Stimulated activated CD4-positive, alpha-beta T cell treated with anti-CD3 and anti-CD28 coated beads, Interleukin-15, amount 100 ng/mL, for 1 hour (primary cell): ENCODE results near the gene CEP112.
"Not testable (repeated sequence)": the region's sequence is repeated elsewhere in the genome, so short reads cannot be mapped to it uniquely, and the experiment has no call there.

Experiments used
- DNase-seq, 2 donors: peaks; one replicate each; pipeline ENCODE4 v3.0.0-alpha.2; 2020; ENCODE audit warnings: low read depth in 1 of 2, low spot score in 1 of 2

CEP112 gene

DNA sequence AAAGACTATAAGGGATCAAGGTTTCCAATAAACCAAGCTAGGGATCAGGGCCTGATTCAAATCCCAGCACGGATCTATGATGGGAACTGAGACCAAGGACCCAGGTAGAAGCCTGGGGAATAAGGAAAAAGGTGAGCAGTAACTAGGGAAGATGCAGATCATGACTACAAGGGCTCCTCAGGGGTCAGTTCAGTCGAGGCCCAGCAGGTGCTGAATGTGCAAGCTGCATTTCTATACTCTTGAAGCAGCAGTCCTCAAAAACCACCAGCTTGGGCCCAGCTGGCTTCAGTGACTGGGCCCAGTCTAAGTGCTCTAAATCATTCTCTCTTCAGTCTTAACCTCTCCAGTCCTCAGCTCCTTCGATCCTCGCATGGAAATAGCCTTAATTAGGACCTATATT is 401.7 kb downstream of the CEP112 start:
- DNase-seq: no peak

DNA sequence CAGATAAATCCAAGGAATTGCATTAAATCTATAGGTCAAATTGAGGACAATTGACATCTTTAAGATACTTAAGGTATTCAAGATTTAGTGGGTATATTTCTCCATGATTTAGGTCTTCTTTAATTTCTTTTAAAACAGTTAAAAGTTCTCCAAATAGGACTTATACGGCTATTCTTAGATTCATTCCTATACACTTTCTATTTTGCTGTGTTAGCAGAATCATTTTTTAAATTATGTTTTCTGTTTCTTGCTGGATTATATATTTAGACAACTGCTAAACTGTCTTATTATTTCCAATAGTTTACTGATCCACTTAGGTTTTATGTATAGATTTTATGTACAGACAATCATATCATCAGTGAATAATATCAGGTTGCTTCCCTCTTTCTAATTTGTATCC is 404.4 kb downstream of the CEP112 start:
- DNase-seq: no peak

DNA sequence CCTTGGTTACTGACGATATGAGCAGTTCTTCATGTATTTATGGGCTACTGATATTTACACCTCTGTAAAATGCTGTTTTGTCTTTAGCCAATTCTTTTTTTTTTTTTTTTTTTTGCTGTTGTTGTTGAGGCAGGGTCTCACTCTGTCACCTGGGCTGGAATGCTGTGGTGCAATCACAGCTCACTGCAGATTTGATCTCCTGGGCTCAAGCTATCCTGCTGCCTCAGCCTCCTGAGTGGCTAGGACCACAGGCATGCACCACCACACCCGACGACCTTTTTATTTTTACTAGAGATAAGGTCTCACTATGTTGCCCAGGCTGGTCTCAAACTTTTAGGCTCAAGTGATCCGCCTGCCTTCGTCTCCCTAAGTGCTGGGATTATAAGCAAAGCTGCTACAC is 405.5 kb downstream of the CEP112 start:
- DNase-seq: no peak

DNA sequence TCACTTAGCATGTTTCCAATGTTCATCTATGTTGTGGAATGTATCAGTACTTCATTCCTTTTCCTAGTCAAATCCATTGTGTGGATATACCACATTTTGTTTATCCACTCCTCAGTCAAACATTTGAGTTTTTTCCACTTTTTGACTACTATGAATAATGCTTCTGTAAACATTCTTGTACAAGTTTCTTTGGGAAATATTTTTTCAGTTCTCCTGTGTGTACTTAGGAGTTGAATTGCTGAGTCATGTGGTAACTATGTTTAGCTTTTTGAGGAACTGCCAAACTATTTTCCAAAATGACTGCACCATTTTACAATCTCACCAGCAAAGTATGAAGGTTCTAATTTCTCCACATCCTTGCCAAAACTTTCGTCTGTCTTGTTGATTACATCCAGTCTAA is 406.8 kb downstream of the CEP112 start:
- no peak for DNase-seq

DNA sequence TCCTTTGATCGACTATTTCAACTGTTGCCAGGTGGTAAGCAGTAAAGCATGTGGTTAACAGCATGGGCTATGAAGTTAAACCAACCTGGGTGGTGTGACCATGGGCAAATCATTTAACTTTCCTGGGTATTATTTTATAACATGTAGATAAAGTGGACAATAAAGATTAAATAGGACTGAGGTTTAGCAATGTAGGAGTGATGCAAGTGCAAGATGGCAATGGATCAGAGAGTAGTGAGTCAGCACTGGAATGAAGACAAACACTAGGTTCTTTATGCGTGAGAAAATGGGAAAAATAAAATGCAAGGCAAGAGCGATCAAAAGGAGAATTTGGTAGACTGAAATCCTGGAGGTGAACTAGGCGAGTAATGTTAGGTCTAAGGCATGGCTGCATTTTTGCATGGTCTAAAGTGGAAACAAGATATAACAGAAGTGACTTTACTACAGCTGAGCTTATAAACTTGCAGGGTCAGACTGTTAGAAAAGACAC is 408.0 kb downstream of the CEP112 start:
- DNase-seq: no peak

DNA sequence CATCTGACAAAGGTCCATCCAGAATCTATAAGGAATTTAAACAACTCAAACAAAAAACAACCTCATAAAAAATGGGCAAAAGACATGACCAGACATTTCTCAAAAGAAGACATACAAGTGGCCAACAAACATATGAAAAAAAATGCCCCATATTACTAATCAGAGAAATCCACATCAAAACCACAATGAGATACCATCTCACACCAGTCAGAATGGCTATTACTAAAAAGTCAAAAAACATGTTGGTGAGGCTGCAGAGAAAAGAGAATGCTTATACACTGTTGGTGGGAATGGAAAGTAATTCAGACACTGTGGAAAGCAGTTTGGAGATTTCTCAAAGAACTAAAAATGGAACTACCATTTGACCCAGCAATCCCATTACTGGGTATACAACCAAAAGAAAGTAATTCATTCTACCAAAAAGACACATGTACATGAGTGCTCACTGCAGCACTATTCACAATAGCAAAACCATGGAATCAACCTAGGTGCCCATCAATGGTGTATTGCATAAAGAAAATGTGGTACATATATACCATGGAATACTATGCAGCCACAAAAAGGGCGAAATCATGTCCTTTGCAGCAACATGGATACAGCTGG is 409.7 kb downstream of the CEP112 start:
- DNase-seq: not testable (repeated sequence)

DNA sequence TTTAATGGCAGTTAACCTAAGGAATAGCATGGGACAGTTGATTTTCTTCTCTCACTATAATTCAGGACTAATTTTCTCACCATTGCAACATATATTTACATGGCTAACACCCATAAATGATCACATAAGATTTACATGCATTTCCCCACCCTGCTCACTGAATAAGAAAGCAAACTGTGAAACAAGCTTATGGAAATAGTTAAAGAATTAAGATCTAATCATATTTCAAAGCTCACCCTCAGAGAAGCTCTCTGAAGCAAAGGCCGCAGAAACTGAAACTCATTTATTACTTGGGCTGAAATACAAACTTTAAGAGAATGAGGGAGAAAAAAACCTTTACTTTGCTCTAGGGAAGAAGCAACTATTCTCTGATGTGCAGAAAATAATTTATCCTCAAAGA is 411.8 kb downstream of the CEP112 start:
- no peak for DNase-seq

DNA sequence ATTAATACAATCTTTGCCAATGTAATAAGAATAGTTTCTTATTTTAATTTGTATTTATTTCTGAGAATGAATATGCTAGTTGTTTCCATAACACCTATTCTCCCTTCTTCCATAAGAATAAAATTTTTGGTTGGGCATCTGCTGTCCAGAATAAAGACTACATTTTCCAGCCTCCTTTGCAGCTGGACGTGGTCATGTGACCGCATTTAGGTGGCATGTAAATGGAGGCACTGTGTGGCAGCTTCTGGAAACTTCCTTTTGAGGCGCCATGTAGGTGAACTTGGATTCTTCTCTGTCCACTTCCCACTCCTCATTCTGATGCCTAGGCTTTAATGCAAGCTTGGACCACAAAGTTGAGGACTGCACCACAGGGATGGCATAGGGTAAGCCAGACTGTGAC is 415.0 kb downstream of the CEP112 start:
- DNase-seq: no peak

DNA sequence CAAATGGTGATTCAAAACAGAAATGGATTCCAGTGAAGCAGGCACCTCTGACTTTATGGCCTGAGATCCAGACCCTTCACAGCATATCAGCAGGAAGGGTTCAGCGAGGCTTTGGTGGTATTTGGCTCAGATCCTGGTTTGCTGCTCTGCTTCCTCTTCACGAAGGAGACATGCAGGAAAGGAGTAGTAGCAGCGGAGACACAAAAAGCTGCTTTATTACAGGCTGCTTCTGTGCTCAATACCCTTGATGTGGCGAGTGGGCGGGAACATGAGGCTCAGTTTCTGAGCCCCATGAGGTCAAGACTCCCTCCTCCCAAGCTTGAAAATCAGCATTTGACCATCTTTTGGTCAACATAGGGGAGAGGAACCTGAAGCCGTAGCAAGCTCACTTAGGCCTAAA is 417.1 kb downstream of the CEP112 start:
- no peak for DNase-seq

DNA sequence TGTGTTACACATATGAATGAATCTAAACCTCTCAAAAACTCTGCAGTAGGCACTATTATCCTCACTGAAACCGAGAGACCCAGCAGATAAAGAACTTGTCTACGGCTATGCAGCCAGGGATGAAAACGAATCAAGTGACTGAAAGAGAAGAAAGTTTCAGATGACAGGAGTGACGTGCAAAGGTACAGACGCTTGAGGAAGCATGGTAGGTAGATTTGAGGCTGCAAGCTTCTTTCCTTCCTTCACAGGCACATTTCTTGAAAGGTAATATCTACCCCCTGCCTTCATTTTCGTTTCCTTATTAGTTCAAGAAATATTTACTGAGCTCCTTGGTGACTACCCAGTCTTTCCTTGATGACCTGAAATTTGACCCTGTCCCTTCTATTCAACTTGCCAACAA is 418.9 kb downstream of the CEP112 start:
- DNase-seq: no peak

DNA sequence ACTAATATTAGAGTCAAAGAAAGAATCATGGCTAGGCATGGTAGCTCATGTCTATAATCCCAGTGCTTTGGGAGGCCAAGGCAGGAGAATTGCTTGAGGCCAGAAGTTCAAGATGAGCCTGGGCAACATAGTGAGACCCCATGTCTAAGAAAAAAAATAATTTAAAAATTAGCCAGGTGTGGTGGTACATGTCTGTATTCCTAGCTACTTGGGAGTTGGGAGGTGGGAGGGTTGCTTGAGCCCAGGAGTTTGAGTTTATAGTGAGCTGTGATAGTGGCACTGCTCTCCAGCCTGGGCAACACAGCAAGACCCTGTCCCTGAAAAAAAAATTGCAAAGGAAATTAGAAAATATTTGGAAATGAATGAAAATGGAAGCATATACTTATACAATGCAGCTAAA is 420.2 kb downstream of the CEP112 start:
- no peak for DNase-seq

DNA sequence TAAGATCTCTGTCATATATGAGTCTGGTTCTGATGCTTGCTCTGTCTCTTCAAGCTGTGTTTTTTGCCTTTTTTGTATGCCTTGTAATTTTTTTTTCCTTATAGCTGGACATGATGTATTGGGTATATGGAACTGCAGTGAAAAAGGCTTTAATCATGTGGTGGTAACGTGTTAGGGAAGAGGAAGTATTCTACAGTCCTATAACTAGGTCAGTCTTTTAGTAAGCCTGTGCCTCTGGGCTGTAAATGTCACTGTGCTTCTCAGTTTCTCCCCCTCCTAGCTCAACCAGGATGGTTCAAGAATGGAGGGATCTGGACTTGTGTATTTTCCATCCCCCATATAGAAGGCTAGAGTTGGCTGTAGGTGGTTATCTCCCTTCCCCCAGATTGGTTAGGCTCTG is 428.1 kb downstream of the CEP112 start:
- no peak for DNase-seq

DNA sequence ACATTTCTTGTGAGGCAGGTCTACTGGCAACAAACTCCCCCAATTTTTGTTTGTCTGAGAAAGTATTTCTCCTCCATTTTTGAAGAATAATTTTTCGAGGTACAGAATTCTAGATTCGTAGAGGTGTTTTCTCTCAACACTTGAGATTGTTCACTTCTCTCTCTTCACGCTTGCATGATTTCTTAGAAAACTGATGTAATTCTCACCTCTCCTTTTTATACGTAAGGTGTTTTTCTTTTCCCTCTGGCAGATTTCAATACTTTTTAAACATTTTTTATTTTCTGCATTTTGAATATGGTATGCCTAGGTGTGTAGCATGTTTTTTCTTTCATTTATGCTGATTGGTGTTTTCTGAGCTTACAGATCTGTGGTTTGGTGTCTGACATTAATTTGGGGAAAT is 429.0 kb downstream of the CEP112 start:
- no peak for DNase-seq

DNA sequence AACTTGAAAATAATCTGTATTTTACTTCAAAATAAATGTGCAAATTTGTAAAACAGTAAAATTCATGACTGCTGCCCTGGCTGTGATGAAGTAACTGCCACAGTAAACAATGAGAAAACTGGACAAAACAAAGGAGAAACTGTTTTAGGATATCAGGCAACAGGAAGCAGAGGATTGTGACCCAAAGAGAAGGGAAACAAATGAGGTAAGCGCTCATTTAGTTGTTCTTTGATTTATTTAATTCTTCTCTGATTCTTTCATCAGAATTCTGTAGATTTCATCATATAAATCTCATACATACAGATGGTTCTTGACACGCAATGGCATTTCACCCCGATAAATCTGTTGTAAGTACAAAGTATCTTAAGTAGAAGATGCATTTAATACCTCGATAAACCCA is 432.4 kb downstream of the CEP112 start:
- no peak for DNase-seq

DNA sequence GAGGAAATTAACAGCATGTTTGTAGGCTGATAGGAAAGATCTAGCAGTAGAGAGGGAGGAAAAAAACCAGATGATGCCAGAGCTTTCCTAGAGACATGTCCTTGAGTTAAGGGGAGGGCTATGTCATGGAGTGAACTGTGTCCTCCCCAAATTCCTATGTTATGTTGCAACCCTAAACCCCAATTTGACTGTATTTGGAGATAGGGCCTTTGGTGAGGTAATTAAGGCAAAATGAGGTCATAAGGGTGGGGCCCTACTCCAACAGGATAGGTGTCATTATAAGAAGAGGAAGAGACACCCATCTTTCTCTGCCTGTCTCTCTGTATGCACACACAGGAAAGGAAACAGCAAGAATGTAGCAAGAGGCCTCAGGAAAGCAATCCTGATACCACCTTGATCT is 435.2 kb downstream of the CEP112 start:
- DNase-seq: no peak

DNA sequence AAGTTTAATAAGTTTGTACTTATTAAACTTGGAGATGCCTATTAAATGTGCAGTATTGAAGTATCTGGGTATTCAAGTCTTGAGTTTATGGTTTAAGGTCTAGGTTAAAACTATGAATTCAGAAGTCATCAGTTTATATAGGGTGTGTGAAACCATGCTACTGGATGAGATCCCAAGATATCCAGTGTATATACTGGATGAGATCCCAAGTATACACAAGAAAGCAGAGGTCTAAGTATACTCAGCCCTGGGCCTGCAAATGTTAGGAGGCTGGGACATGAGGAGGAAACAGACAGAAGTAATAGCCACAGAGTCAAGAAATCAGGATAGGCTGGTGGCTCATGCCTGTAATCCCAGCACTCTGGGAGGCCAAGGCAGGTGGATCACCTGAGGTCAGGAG is 436.1 kb downstream of the CEP112 start:
- no peak for DNase-seq

DNA sequence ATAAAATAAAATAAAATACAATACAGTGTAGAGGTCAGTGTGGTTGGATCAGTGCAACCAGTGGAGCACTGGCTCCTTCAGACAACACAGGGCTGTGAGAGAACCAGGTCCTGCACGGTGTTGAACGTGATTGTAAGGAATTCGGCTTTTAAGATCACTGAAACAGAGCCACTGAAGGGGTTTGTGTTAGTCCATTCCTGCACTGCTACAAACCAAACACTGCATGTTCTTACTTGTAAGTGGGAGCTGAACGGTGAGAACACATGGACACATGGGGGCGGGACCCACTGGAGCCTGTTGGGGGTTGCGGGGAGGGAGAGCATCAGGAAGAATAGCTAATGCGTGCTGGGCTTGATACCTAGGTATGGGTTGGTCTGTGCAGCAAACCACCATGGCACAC is 437.3 kb downstream of the CEP112 start:
- DNase-seq: no peak

DNA sequence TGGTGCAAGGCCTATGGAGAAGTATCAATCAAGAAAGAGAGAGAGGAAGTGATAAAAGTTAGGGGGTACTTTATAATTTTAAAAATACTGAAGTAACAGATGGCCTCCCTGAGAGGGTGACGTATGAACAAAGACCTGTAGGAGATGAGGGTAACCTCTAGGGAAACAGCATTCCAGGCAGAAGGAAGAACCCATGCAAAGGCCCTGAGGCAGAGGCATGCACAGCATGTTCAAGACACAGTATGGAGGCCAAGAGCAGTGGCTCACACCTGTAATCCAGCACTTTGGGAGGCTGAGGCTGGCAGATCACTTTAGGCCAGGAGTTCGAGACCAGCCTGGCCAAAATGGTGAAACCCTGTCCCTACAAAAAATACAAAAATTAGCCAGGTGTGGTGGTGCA is 437.9 kb downstream of the CEP112 start:
- no peak for DNase-seq

DNA sequence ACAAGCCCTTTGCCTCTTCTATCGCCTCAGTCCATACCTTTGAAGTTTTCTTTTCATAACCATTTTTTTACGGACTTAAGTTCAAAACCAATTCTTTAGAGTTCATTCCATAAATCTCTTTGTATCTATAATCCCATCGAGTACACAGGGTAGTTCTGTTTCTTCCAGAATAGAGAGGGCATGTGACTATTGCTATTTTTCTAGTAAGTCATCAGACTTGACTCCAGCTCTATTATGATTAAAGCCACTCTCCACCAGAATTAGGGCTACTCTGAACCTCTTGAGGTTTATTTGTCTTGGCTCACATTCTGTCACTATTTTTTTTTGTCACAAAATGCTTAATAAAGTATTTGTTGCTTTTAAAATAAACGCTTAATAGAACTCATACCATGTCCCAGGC is 438.6 kb downstream of the CEP112 start:
- no peak for DNase-seq

DNA sequence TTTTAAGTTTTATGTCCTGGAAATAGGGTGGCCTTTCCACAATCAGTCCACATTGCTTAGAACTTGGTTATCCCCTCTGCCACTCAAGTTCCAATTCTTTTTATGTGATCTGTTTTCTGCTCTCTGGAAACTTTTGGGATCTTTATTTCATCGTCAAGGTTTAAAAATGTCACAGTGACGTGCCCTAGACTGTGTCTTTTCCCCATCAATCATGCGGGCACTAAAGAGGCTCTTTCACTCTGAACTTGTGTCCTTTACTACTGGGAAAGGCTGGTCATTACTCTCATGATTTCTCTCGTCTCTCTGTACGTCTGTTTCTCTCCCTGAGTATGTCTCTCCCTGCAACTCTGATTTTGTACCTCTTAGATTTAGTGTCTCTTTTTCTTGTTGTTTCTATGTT is 440.7 kb downstream of the CEP112 start:
- DNase-seq: no peak

DNA sequence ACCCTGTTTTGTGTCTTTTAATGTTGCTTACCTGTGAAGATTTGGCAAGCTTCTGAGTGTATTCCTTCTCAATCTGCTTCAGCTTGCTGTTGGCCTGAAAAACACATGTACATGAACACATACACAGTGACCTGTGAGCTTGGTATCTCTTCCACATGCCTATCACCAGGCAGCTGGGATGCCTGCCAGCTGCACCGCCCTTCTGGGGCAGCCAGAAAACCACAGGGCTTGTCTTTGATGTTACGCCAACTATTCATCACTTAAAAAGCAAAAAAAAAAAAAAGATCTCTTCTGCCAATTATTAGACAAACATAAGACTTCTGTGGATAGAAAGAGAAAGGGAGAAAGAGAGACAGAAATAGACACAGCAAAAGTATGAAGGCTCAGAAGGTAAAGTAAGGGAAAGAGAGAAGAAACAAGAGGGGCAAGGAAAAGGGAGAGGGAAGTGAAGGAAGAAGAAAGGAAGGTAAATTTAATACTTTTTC is 441.3 kb downstream of the CEP112 start:
- DNase-seq: peak; percentile 12

DNA sequence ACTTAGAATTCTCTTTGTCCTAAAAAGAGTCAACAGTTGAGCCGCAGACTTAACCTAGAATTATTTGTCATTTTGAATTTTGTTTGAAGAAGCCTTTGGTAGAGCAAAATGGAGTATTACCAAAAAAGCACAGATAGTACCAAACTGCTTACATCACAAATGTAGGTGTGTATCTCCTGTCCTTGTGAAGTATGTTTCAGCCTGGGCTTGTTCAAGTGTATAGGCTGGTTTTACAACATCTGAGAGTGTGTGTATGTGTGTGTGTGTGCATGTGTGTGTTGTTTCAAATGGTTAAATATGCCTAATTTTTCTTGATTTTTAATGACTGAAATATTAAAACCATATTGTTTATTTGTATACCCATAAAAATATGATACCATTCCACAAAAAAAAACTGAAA is 441.8 kb downstream of the CEP112 start:
- DNase-seq: no peak

DNA sequence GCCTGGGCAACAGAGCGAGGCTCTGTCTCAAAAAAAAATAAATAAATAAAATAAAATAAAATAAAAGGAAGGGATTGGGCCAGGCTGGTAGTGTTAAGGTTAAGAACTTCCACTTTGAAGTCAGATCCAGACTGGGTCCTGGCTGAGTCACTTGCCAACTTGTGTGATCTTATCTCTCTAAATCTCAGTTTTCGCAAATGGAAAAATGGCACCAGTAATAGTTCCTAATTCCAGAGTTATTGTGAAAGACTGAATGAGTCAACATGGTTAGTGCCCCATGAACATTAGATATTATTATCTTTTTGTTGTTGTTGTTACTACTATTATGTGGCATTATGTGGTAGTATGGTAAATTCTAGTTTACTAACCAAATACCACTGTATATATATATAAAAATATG is 442.5 kb downstream of the CEP112 start:
- no peak for DNase-seq

DNA sequence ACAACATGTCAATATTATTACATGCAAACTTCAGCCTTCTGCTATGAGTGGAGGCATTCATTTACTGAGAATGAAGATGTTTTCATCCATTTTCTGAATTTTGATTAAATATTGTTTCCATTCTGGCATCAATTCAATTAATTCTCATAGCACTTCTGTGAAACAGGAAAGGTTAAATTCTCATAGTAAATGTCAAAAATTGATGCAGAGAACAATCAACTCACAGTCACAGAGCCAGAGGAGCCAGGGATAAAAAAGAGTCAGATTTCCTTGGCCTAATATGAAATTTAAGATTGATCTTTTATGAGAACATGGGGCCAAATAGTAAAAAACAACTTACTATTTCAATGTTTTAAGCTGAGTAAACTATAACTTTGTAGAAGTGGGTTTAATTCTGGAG is 446.7 kb downstream of the CEP112 start:
- DNase-seq: no peak
